Lower leg skin (tissue), 4 donors: ENCODE measurements around the gene WDR18. TPM values are rescaled to one million over a fixed set of nuclear protein-coding genes. Genes with fewer than 3 reads are reported as not detected.

ENCODE experiments used
- DNase-seq, 2 donors: peaks; one replicate each; pipeline ENCODE4 v3.0.0-alpha.2; 2019; ENCODE audit warnings: low spot score in 2 of 2
- H3K4me3 ChIP-seq: fragments of 200-600 bp; sonication (generic); 2 replicates; pipeline ENCODE4 v1.5.1; 2017; ENCODE audit warnings: mild to moderate bottlenecking, low read depth; ENCODE audit not compliant: poor library complexity, severe bottlenecking
- CTCF ChIP-seq, 3 donors: fragments of 450-650 bp; IDR thresholded peaks; one replicate each; pipeline ENCODE4 v1.5.1; 2016; ENCODE audit warnings: antibody characterized with exemption in 3 of 3, mild to moderate bottlenecking in 3 of 3, moderate library complexity in 2 of 3
- POLR2A ChIP-seq, 2 donors: fragments of 450-650 bp; IDR thresholded peaks; one replicate each; pipeline ENCODE4 v1.6.1; 2016 to 2017; ENCODE audit warnings: antibody characterized with exemption in 2 of 2, mild to moderate bottlenecking in 1 of 2, moderate library complexity in 1 of 2
- WGBS, 2 donors: methylation state at CpG; one replicate each; pipeline ENCODE4 v1.1.5; 2018; 5-methylcytosine and 5-hydroxymethylcytosine counted together
- intact Hi-C: fragments of 100-400 bp; cut with DNase I; formaldehyde crosslinking; loops from one replicate; pipeline ENCODE4 v1.15.0; 2023; ENCODE audit warnings: low total_unique reads
- total RNA-seq, 4 donors: library from RNA; depleted of rRNA; stranded (reverse); fragments of >200 nt; gene quantifications; one replicate each; pipeline ENCODE4 v1.1.0, GENCODE V29; 2016

WDR18 gene
- total RNA-seq, 4 donors from 2014 or later, result 29.0 to 66.9 (median 39.9) TPM

GRCh38 chr19:963486-963951, 20.6 kb upstream of the WDR18 start:
- no peak for DNase-seq
- intact Hi-C loops, result no loop called here
- no peak for TF ChIP-seq POLR2A (IDR thresholded peaks at IDR 0.05)
- WGBS, 2 donors, result 86 to 88% methylated on average over 11 of the region's 11 CpGs
- H3K4me3 ChIP-seq, result no peak overlapping the region

- no peak for DNase-seq
- WGBS, 2 donors, result 94 to 97% methylated on average over 16 of the region's 16 CpGs
- intact Hi-C loops, result no loop called here
- H3K4me3 ChIP-seq, result no peak overlapping the region
- TF ChIP-seq CTCF (IDR thresholded peaks at IDR 0.05) (no peak), POLR2A (IDR thresholded peaks at IDR 0.05) (no peak)
Measured at GRCh38 chr19:964116-964520, 20.0 kb upstream of the WDR18 start.

- no peak overlapping the region for H3K4me3 ChIP-seq
- intact Hi-C loops, result no loop called here
- 96% methylated on average over 19 of the region's 19 CpGs for WGBS, 2 donors
- DNase-seq, result no peak
- no peak for TF ChIP-seq CTCF (IDR thresholded peaks at IDR 0.05)
- TF ChIP-seq POLR2A (IDR thresholded peaks at IDR 0.05), result no peak
Measured at GRCh38 chr19:964761-965694, 19.1 kb upstream of the WDR18 start.

- H3K4me3 ChIP-seq, result no peak overlapping the region
- TF ChIP-seq CTCF (IDR thresholded peaks at IDR 0.05) (no peak), POLR2A (IDR thresholded peaks at IDR 0.05) (no peak)
- WGBS, 2 donors, result 86 to 88% methylated on average over 17 of the region's 17 CpGs
- no peak for DNase-seq
- intact Hi-C loops, result no loop called here
Measured at GRCh38 chr19:966485-967088, 17.6 kb upstream of the WDR18 start.

DNA sequence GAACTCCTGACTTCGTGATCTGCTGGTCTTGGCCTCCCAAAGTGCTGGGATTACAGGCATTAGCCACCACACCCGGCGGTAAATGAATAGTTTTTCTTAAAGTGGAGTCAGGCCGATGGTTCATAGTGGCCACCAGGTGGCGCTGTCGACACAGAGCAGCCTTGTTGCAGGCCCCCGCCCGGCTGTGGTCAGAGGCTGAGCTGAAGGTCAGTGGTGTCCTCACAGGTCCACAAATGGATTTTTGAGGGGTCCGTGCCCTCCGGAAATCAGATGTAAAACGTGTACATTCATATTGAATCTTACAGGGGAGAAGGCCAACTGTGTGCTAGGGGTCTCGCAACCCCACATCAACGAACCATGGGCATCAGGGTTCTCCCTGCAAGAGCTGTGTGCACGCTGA, 13.4 kb upstream of the WDR18 start:
- no peak overlapping the region for H3K4me3 ChIP-seq
- intact Hi-C loops, result loop anchor here (10.0 kb wide), 1 partner anchor 206 kb away; no protein-coding TSS in a partner anchor
- TF ChIP-seq POLR2A (IDR thresholded peaks at IDR 0.05), result no peak
- TF ChIP-seq CTCF (IDR thresholded peaks at IDR 0.05), result no peak
- no peak for DNase-seq
- 92 to 99% methylated on average over 14 of the region's 14 CpGs for WGBS, 2 donors

- TF ChIP-seq POLR2A (IDR thresholded peaks at IDR 0.05), result no peak
- TF ChIP-seq CTCF (IDR thresholded peaks at IDR 0.05), result no peak
- WGBS, 2 donors, result 93 to 95% methylated on average over 24 of the region's 24 CpGs
- H3K4me3 ChIP-seq, result no peak overlapping the region
- DNase-seq, result no peak
- intact Hi-C loops, result loop anchor here (10.0 kb wide), 1 partner anchor 207 kb away; no protein-coding TSS in a partner anchor
Measured at GRCh38 chr19:971795-972194, 12.3 kb upstream of the WDR18 start.
